SK-N-MC (cell line): ENCODE data around the gene MON2.

ENCODE experiments used
- DNase-seq: peaks from one replicate; pipeline ENCODE4 v3.0.0-alpha.2; 2011; ENCODE audit warnings: low read depth, low spot score
- H3K27ac ChIP-seq: fragments of 200-600 bp; sonication (generic); 2 replicates; pipeline ENCODE4 v1.5.1; 2016; ENCODE audit warnings: mixed run types
- H3K36me3 ChIP-seq: fragments of 200-600 bp; sonication (generic); 2 replicates; pipeline ENCODE4 v1.6.1; 2017; ENCODE audit warnings: antibody characterized with exemption, low read length, mixed read lengths; ENCODE audit not compliant: insufficient read depth
- H3K4me3 ChIP-seq: fragments of 200-600 bp; sonication (generic); 2 replicates; pipeline ENCODE4 v1.5.1; 2016
- H3K9ac ChIP-seq: fragments of 200-600 bp; sonication (generic); 2 replicates; pipeline ENCODE4 v1.8.0; 2017; ENCODE audit warnings: mixed run types, mixed read lengths; ENCODE audit not compliant: insufficient read length
- H3K9me3 ChIP-seq: fragments of 200-600 bp; sonication (generic); 2 replicates; pipeline ENCODE4 v1.6.1; 2017; ENCODE audit warnings: low read depth, mild to moderate bottlenecking, antibody characterized with exemption, low read length, moderate library complexity, mixed read lengths
- EZH2 ChIP-seq: fragments of 200-600 bp; sonication (generic); IDR thresholded peaks from one replicate; pipeline ENCODE4 v1.6.1; 2017; ENCODE audit warnings: antibody characterized with exemption
- FOXP2 ChIP-seq: optimal IDR thresholded peaks from 2 replicates; pipeline ENCODE3; 2011; ENCODE audit warnings: mild to moderate bottlenecking, moderate library complexity; ENCODE audit not compliant: insufficient read depth; ENCODE audit errors: extremely low read length, control extremely low read depth
- POLR2AphosphoS5 ChIP-seq: IDR thresholded peaks from 2 replicates; pipeline ENCODE4 v1.6.1; 2012; ENCODE audit warnings: mild to moderate bottlenecking, low read depth, low read length, borderline replicate concordance

Gene MON2

GRCh38 chr12:62643486-62643885 lies 176.9 kb downstream of the MON2 start:
- Histone ChIP-seq H3K9me3 (no peaks in the 10 kb centered on the region), H3K9ac (no peak overlapping the region), H3K36me3 (no peaks in the 10 kb centered on the region), H3K27ac (no peak overlapping the region), H3K4me3 (no peak overlapping the region)
- no peak for DNase-seq
- TF ChIP-seq EZH2, result no peak
- no peak for TF ChIP-seq POLR2AphosphoS5
- TF ChIP-seq FOXP2, result no peak

- TF ChIP-seq EZH2 (no peak), FOXP2 (no peak), POLR2AphosphoS5 (no peak)
- H3K36me3 ChIP-seq, result no peaks in the 10 kb centered on the region
- no peak overlapping the region for H3K4me3 ChIP-seq
- no peak for DNase-seq
- H3K9ac ChIP-seq, result no peak overlapping the region
- H3K27ac ChIP-seq, result no peak overlapping the region
- H3K9me3 ChIP-seq, result no peaks in the 10 kb centered on the region
Observed at GRCh38 chr12:62646566-62646965, 179.9 kb downstream of the MON2 start.

- Histone ChIP-seq H3K4me3 (no peak overlapping the region), H3K9me3 (no peaks in the 10 kb centered on the region), H3K36me3 (no peaks in the 10 kb centered on the region), H3K9ac (no peak overlapping the region), H3K27ac (no peak overlapping the region)
- TF ChIP-seq EZH2, result no peak
- TF ChIP-seq FOXP2, result no peak
- TF ChIP-seq POLR2AphosphoS5, result no peak
- no peak for DNase-seq
Observed at GRCh38 chr12:62647586-62647985, 181.0 kb downstream of the MON2 start.

GRCh38 chr12:62649412-62650138 lies 182.9 kb downstream of the MON2 start:
- Histone ChIP-seq H3K36me3 (no peaks in the 10 kb centered on the region), H3K9ac (no peak overlapping the region), H3K4me3 (no peak overlapping the region), H3K9me3 (no peaks in the 10 kb centered on the region), H3K27ac (no peak overlapping the region)
- TF ChIP-seq FOXP2 (no peak), EZH2 (no peak), POLR2AphosphoS5 (no peak)
- no peak for DNase-seq
